ENCODE results near the gene SERPINB8. TPM values are rescaled to one million over a fixed set of nuclear protein-coding genes. Genes with fewer than 3 reads are reported as not detected.

The SERPINB8 gene
- total RNA-seq, 4 donors from 2014 or later: 6.4 to 16.6 (median 11.5) TPM

- Histone ChIP-seq H3K4me3 (no peak overlapping the region), H3K36me3 (no peaks in the 10 kb centered on the region), H3K9me3 (no peaks in the 10 kb centered on the region), H3K4me1 (peaks cover 0 to 8% (median 4%) of the 10 kb centered on the region in 3 donors), H3K27ac (no peak overlapping the region), H3K27me3 (peaks cover 19% of the 10 kb centered on the region)
- no peak for ATAC-seq
- TF ChIP-seq EP300 (IDR thresholded peaks at IDR 0.05) (no peak), POLR2A (IDR thresholded peaks at IDR 0.05) (no peak), POLR2AphosphoS5 (IDR thresholded peaks at IDR 0.05) (no peak), CTCF (IDR thresholded peaks at IDR 0.05) (no peak)
Measured at GRCh38 chr18:63964908-63965307, 5.0 kb upstream of the SERPINB8 start.

GRCh38 chr18:63965716-63966330 lies 4.1 kb upstream of the SERPINB8 start:
- Histone ChIP-seq H3K27me3 (peaks cover 19% of the 10 kb centered on the region), H3K36me3 (no peaks in the 10 kb centered on the region), H3K9me3 (no peaks in the 10 kb centered on the region), H3K4me1 (peaks cover 0 to 10% (median 4%) of the 10 kb centered on the region in 3 donors), H3K4me3 (no peak overlapping the region), H3K27ac (no peak overlapping the region)
- TF ChIP-seq EP300 (IDR thresholded peaks at IDR 0.05) (no peak), POLR2AphosphoS5 (IDR thresholded peaks at IDR 0.05) (no peak), POLR2A (IDR thresholded peaks at IDR 0.05) (no peak), CTCF (IDR thresholded peaks at IDR 0.05) (no peak)
- ATAC-seq: no peak
- WGBS, 2 donors (ENCODE audit: low coverage in 1 of 2): 81 to 83% methylated on average over 5 of the region's 5 CpGs

DNA sequence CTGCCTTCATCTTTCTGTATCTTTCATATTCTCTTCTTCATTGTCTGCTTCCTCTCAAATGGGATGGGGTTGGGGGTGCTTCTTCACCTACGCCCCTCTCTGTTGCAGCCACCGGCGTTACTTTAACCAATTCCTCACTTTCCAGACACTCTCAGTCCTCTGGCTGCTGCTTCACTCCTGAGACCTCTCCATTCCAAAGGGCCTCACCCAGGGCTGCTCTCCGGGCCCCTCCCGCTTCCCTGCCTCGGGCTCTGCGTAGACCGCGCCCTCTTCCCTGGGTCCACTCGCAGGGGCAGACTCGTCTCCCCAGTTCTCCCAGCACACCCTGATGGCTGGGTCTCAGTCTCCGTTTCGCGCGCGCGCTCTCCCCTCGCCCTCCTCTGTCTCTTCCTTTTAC lies 926 bp downstream of the SERPINB8 start:
- no peak for TF ChIP-seq POLR2A (IDR thresholded peaks at IDR 0.05)
- peak overlapping the region; percentile 86 to 100 (median 96) for H3K27ac ChIP-seq
- peak; percentile 45 for ATAC-seq
- WGBS, 2 donors (ENCODE audit: low coverage in 1 of 2): 13 to 22% methylated on average over 3 to 17 of the region's 18 CpGs
- H3K4me1 ChIP-seq: peaks cover 0 to 17% (median 4%) of the 10 kb centered on the region in 3 donors
- H3K9me3 ChIP-seq: no peaks in the 10 kb centered on the region
- H3K4me3 ChIP-seq: peak overlapping the region; percentile 48 to 83
- H3K36me3 ChIP-seq: no peaks in the 10 kb centered on the region
- no peaks in the 10 kb centered on the region for H3K27me3 ChIP-seq

- Histone ChIP-seq H3K4me1 (peaks cover 0 to 17% (median 4%) of the 10 kb centered on the region in 3 donors), H3K9me3 (no peaks in the 10 kb centered on the region), H3K27ac (peak overlapping the region; percentile 86 to 100 (median 96)), H3K36me3 (no peaks in the 10 kb centered on the region), H3K27me3 (no peaks in the 10 kb centered on the region), H3K4me3 (peak overlapping the region in 1 of 2 donors; percentile 83)
- TF ChIP-seq CTCF (IDR thresholded peaks at IDR 0.05) (no peak), EP300 (IDR thresholded peaks at IDR 0.05) (no peak), POLR2AphosphoS5 (IDR thresholded peaks at IDR 0.05) (no peak), POLR2A (IDR thresholded peaks at IDR 0.05) (no peak)
- ATAC-seq: no peak
- WGBS, 2 donors (ENCODE audit: low coverage in 1 of 2): 75 to 82% methylated on average over 11 of the region's 13 CpGs
Measured at GRCh38 chr18:63971320-63972001, 1.6 kb downstream of the SERPINB8 start.

GRCh38 chr18:63972002-63972376 lies 2.1 kb downstream of the SERPINB8 start:
- Histone ChIP-seq H3K36me3 (no peaks in the 10 kb centered on the region), H3K4me1 (peaks cover 0 to 17% (median 4%) of the 10 kb centered on the region in 3 donors), H3K9me3 (no peaks in the 10 kb centered on the region), H3K27me3 (no peaks in the 10 kb centered on the region), H3K27ac (no peak overlapping the region), H3K4me3 (no peak overlapping the region)
- 87 to 88% methylated on average over 5 of the region's 5 CpGs for WGBS, 2 donors (ENCODE audit: low coverage in 1 of 2)
- TF ChIP-seq EP300 (IDR thresholded peaks at IDR 0.05) (no peak), POLR2AphosphoS5 (IDR thresholded peaks at IDR 0.05) (no peak), CTCF (IDR thresholded peaks at IDR 0.05) (no peak)
- no peak for ATAC-seq
